ENCODE data around the gene RBCK1.

RBCK1 gene

GRCh38 chr20:400128-400453, 8.0 kb upstream of the RBCK1 start:
- DNase-seq, result no peak

- DNase-seq, result no peak
Measured at GRCh38 chr20:400454-401275, 7.4 kb upstream of the RBCK1 start.

GRCh38 chr20:401682-402495, 6.2 kb upstream of the RBCK1 start:
- DNase-seq, result no peak

GRCh38 chr20:402496-402885, 5.6 kb upstream of the RBCK1 start:
- no peak for DNase-seq

GRCh38 chr20:402898-403581, 5.1 kb upstream of the RBCK1 start:
- DNase-seq, result no peak

- DNase-seq, result no peak
Measured at GRCh38 chr20:403582-403957, 4.5 kb upstream of the RBCK1 start.

GRCh38 chr20:404088-404487, 4.0 kb upstream of the RBCK1 start:
- no peak for DNase-seq

GRCh38 chr20:406200-407132, 1.6 kb upstream of the RBCK1 start:
- no peak for DNase-seq

- peak; percentile 83 to 86 (median 86) for DNase-seq
Measured at GRCh38 chr20:407133-407952, 756 bp upstream of the RBCK1 start.

GRCh38 chr20:408843-409696, 971 bp downstream of the RBCK1 start:
- DNase-seq, result peak in 1 of 3 experiments; percentile 50

GRCh38 chr20:409697-410559, 1.8 kb downstream of the RBCK1 start:
- no peak for DNase-seq

GRCh38 chr20:412081-412480, 4.0 kb downstream of the RBCK1 start:
- DNase-seq, result no peak

GRCh38 chr20:414161-414560, 6.1 kb downstream of the RBCK1 start:
- DNase-seq, result no peak

- no peak for DNase-seq
Measured at GRCh38 chr20:415820-416322, 7.8 kb downstream of the RBCK1 start.

- no peak for DNase-seq
Measured at GRCh38 chr20:416950-417800, 9.1 kb downstream of the RBCK1 start.

- DNase-seq, result no peak
Measured at GRCh38 chr20:417801-418342, 9.8 kb downstream of the RBCK1 start.

- DNase-seq, result no peak
Measured at GRCh38 chr20:418858-419365, 10.8 kb downstream of the RBCK1 start.
